Smooth muscle cell (in vitro differentiated cells): ENCODE data around the gene ZNF541. TPM values are rescaled to one million over a fixed set of nuclear protein-coding genes. Genes with fewer than 3 reads are reported as not detected.

Experiments used
- DNase-seq: peaks from one replicate; lab custom pipeline; 2025; ENCODE audit not compliant: unreplicated experiment; lab: John Stamatoyannopoulos, UW
- H2AFZ ChIP-seq: fragments of 200-600 bp; sonication (generic); 2 replicates; pipeline ENCODE4 v1.6.0; 2016; ENCODE audit warnings: antibody characterized with exemption, low read depth, mild to moderate bottlenecking
- H3F3A ChIP-seq: fragments of 200-600 bp; sonication (generic); 2 replicates; pipeline ENCODE4 v1.6.0; 2017; ENCODE audit warnings: antibody characterized with exemption, low read depth
- H3K27ac ChIP-seq: fragments of 200-600 bp; sonication (generic); 2 replicates; pipeline ENCODE4 v1.5.1; 2016; ENCODE audit warnings: low read depth, mild to moderate bottlenecking
- H3K27me3 ChIP-seq: fragments of 200-600 bp; sonication (generic); 2 replicates; pipeline ENCODE4 v1.6.1; 2016; ENCODE audit warnings: low read depth, mild to moderate bottlenecking
- H3K36me3 ChIP-seq: fragments of 200-600 bp; sonication (generic); 2 replicates; pipeline ENCODE4 v1.5.1; 2016; ENCODE audit warnings: low read depth
- H3K4me1 ChIP-seq: fragments of 200-600 bp; sonication (generic); 2 replicates; pipeline ENCODE4 v1.5.1; 2016; ENCODE audit warnings: low read depth
- H3K4me2 ChIP-seq: fragments of 200-600 bp; sonication (generic); 2 replicates; pipeline ENCODE4 v1.6.0; 2016; ENCODE audit warnings: mild to moderate bottlenecking
- H3K4me3 ChIP-seq: fragments of 200-600 bp; sonication (generic); 2 replicates; pipeline ENCODE4 v1.5.1; 2016; ENCODE audit warnings: mild to moderate bottlenecking
- H3K79me2 ChIP-seq: fragments of 200-600 bp; sonication (generic); 2 replicates; pipeline ENCODE4 v1.6.0; 2016; ENCODE audit warnings: low read depth, mild to moderate bottlenecking
- H3K9ac ChIP-seq: fragments of 200-600 bp; sonication (generic); 2 replicates; pipeline ENCODE4 v1.6.0; 2016; ENCODE audit warnings: low read depth
- H3K9me3 ChIP-seq: fragments of 200-600 bp; sonication (generic); replicated peaks from 2 replicates; pipeline ENCODE4 v1.5.1; 2016; ENCODE audit warnings: low read depth
- H4K20me1 ChIP-seq: fragments of 200-600 bp; sonication (generic); 2 replicates; pipeline ENCODE4 v1.6.0; 2016; ENCODE audit warnings: low read depth
- WGBS: methylation state at CpG from one replicate; pipeline ENCODE4 v1.1.7; 2016; ENCODE audit warnings: low lambda C conversion rate; 5-methylcytosine and 5-hydroxymethylcytosine counted together
- polyA plus RNA-seq: library from polyadenylated mRNA; unstranded; fragments of >200 nt; fragmentation: Nextera tagmentation; extraction: Ambion mirVana; gene quantifications from 2 replicates; pipeline ENCODE4 v1.2.1, GENCODE V29; 2016
- total RNA-seq: library from RNA; depleted of rRNA; stranded (reverse); fragments of >200 nt; gene quantifications from 2 replicates; pipeline ENCODE4 v1.2.3, GENCODE V29; 2014
- TF ChIP-seq, protein P1 (sequence below): fragments of 200-600 bp; sonication (generic); IDR thresholded peaks from 2 replicates; pipeline ENCODE4 v1.5.1; 2017; ENCODE audit warnings: borderline replicate concordance, mild to moderate bottlenecking, antibody characterized with exemption; ENCODE audit not compliant: insufficient read depth, poor library complexity, severe bottlenecking

The ZNF541 gene
- total and polyA plus RNA-seq, 2 experiments from 2014 or later, result not detected

DNA sequence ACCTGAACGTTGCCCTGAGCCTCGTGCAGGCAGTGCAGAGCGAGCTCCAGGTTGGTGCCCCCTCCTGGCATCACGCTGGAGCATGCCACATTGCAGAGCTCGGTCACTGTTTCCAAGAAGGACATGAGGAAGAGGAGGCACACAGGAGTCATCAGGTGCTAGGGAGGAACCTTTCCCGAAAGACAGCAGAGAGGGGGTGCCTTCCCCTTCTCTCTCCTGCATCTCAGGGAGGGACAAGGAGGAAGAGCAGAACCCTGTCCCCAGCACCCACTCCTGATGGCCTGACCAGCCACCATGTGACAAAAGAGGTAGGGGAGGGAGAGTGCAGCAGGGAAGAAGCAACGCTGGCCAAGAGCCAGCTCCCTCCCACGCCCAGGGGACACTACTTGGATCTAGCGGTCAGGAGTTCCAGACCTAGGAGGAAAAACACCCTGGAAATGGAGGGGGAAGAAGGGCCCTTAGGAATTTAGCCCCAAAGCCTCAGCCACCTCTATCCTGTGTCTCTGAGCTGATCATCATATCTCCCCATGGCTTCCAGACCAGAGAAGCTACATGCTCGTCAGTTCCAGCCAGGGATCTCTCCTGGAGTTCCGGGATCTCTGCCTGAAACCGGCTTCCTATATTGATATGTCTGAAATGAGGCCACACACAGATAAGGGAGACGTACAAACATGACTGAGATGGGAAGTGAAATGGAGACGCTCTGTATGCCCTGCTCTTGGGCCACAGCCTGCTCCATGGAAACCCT is 41.1 kb downstream of the ZNF541 start:
- H3K4me2 ChIP-seq, result no peak overlapping the region
- no peaks in the 10 kb centered on the region for H3K27me3 ChIP-seq
- H3K27ac ChIP-seq, result no peak overlapping the region
- no peaks in the 10 kb centered on the region for H3K9me3 ChIP-seq
- H3K79me2 ChIP-seq, result no peaks in the 10 kb centered on the region
- H2AFZ ChIP-seq, result no peak overlapping the region
- H3F3A ChIP-seq, result no peaks in the 10 kb centered on the region
- WGBS, result 62% methylated on average over 14 of the region's 14 CpGs
- H3K9ac ChIP-seq, result no peak overlapping the region
- H3K36me3 ChIP-seq, result no peaks in the 10 kb centered on the region
- no peak for DNase-seq
- TF ChIP-seq, protein P1, sequence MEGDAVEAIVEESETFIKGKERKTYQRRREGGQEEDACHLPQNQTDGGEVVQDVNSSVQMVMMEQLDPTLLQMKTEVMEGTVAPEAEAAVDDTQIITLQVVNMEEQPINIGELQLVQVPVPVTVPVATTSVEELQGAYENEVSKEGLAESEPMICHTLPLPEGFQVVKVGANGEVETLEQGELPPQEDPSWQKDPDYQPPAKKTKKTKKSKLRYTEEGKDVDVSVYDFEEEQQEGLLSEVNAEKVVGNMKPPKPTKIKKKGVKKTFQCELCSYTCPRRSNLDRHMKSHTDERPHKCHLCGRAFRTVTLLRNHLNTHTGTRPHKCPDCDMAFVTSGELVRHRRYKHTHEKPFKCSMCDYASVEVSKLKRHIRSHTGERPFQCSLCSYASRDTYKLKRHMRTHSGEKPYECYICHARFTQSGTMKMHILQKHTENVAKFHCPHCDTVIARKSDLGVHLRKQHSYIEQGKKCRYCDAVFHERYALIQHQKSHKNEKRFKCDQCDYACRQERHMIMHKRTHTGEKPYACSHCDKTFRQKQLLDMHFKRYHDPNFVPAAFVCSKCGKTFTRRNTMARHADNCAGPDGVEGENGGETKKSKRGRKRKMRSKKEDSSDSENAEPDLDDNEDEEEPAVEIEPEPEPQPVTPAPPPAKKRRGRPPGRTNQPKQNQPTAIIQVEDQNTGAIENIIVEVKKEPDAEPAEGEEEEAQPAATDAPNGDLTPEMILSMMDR, result no peak
- H4K20me1 ChIP-seq, result no peaks in the 10 kb centered on the region
- H3K4me3 ChIP-seq, result no peak overlapping the region
- H3K4me1 ChIP-seq, result no peaks in the 10 kb centered on the region

DNA sequence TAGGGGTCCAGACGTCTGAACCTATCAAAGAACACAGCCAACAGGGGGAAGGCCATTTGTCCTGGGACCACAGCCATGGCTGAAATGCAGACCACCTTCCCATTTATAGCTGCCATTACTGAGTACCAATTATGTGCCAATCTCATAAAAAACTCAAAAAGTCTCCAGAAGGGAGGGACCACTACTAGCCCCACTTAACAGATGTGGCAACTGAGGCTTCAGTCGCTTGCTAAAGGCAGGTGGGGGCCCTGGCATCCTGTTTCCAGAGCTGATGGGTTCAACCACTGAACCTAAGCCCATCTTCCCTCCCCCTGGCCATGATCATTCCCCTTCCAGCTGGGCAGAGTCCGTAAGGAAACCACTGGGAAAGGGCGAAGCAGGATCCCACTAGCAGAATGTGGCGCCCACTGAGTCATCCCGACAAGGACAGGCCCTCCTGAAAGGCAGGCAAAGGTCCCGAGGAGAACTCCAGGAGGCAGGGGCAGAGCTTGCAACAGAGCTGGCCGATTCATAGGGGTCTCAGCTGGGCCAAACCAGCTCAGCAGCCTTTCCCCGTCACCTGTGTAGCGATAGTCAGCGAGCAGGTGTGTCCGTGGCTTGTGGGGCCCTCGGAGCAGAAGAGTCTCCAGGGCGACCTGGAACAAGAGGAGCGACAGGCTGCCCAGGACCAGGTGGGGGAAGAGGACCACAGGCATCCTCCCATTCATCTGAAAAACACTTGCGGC is 43.8 kb downstream of the ZNF541 start:
- Histone ChIP-seq H3K36me3 (no peaks in the 10 kb centered on the region), H3K4me1 (no peaks in the 10 kb centered on the region), H3K4me2 (no peak overlapping the region), H3K27me3 (no peaks in the 10 kb centered on the region), H3K9me3 (no peaks in the 10 kb centered on the region), H3K27ac (no peak overlapping the region), H2AFZ (no peak overlapping the region), H3K79me2 (no peaks in the 10 kb centered on the region), H3K9ac (no peak overlapping the region), H4K20me1 (no peaks in the 10 kb centered on the region), H3F3A (no peaks in the 10 kb centered on the region), H3K4me3 (no peak overlapping the region)
- DNase-seq, result no peak
- WGBS, result 86% methylated on average over 16 of the region's 16 CpGs
- TF ChIP-seq, protein P1, result no peak

DNA sequence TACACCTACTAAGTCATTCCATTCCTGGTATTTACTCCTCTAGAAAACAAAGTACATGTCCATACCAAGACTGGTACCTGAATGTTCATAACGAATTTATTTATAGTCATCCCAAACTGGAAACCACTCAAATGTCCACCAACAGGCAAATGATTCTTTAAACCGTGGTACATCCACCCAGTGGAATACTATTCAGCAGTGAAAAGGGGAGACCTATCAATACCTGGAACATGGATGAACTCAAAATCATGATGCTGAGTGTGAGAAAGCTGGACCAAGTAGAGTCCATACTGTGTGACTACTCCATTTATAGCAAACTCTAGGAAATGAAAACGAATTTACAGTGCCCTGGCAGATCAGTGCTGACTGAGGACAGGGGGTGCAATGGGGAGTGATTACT is 46.1 kb downstream of the ZNF541 start:
- TF ChIP-seq, protein P1, result no peak
- no peaks in the 10 kb centered on the region for H3F3A ChIP-seq
- H3K36me3 ChIP-seq, result no peaks in the 10 kb centered on the region
- H3K9me3 ChIP-seq, result no peaks in the 10 kb centered on the region
- no peak overlapping the region for H3K27ac ChIP-seq
- DNase-seq, result no peak
- H3K4me3 ChIP-seq, result no peak overlapping the region
- H3K9ac ChIP-seq, result no peak overlapping the region
- no peak overlapping the region for H2AFZ ChIP-seq
- H3K4me2 ChIP-seq, result no peak overlapping the region
- 85% methylated on average over 3 of the region's 3 CpGs for WGBS
- H3K4me1 ChIP-seq, result no peaks in the 10 kb centered on the region
- no peaks in the 10 kb centered on the region for H3K79me2 ChIP-seq
- H4K20me1 ChIP-seq, result no peaks in the 10 kb centered on the region
- no peaks in the 10 kb centered on the region for H3K27me3 ChIP-seq

DNA sequence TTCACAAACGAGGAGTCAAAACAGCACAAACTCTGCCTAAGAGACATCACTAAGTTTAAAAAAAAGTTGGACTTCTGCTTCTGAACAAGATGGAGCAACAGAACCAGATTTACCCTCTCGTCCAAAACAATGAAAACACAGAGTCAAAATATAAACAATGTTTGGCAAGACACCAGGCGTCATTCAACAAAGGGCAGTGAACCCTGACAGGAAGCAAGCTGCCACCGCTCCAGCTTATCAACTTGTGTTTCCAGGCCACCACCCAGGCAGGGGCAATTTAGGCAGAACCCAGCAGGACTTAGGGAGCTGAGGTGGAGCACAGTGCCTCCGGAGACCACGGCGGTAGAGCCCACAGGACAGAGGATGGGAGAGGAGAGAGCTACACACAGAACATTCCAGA is 49.5 kb downstream of the ZNF541 start:
- Histone ChIP-seq H3K4me1 (no peaks in the 10 kb centered on the region), H3K9ac (no peak overlapping the region), H2AFZ (no peak overlapping the region), H3K27me3 (no peaks in the 10 kb centered on the region), H3K36me3 (no peaks in the 10 kb centered on the region), H3K4me3 (no peak overlapping the region), H3K79me2 (no peaks in the 10 kb centered on the region), H3K4me2 (no peak overlapping the region), H3K9me3 (no peaks in the 10 kb centered on the region), H3K27ac (no peak overlapping the region), H3F3A (no peaks in the 10 kb centered on the region), H4K20me1 (no peaks in the 10 kb centered on the region)
- no peak for DNase-seq
- 56% methylated on average over 7 of the region's 7 CpGs for WGBS
- TF ChIP-seq, protein P1, result no peak
